ENCODE measurements around the gene LIN7A.

The LIN7A gene

DNA sequence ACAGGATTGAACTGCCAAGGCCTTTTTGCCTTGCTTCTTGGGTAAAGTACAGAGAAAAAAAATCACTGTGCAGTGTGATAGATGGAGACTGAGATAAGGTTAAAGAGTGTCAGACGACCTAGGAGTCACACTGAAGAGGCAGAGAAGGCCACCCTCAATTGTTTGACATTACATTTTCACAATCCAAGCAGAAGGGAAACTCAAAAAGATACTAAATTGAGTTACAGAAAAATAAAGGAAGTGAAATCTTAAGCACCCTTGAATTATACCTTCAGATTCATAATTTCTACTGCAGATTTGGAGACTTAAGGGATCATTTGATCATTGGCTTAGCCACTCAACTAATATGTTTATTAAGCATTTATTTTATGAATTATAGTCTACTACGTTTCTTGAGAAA lies 123.9 kb downstream of the LIN7A start:
- TF ChIP-seq, protein P1, sequence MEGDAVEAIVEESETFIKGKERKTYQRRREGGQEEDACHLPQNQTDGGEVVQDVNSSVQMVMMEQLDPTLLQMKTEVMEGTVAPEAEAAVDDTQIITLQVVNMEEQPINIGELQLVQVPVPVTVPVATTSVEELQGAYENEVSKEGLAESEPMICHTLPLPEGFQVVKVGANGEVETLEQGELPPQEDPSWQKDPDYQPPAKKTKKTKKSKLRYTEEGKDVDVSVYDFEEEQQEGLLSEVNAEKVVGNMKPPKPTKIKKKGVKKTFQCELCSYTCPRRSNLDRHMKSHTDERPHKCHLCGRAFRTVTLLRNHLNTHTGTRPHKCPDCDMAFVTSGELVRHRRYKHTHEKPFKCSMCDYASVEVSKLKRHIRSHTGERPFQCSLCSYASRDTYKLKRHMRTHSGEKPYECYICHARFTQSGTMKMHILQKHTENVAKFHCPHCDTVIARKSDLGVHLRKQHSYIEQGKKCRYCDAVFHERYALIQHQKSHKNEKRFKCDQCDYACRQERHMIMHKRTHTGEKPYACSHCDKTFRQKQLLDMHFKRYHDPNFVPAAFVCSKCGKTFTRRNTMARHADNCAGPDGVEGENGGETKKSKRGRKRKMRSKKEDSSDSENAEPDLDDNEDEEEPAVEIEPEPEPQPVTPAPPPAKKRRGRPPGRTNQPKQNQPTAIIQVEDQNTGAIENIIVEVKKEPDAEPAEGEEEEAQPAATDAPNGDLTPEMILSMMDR (IDR thresholded peaks at IDR 0.05; ENCODE audit: low read depth, low read length) = no peak
- no peak for TF ChIP-seq EZH2phosphoT487 (IDR thresholded peaks at IDR 0.05; ENCODE audit: low read depth)
- H3K9me3 ChIP-seq (ENCODE audit: insufficient read depth, low read length) = no peaks in the 10 kb centered on the region
- no peak overlapping the region; the same call in 1 of the 2 replicates for H2AFZ ChIP-seq (ENCODE audit: low read depth, low read length)
- H3K27me3 ChIP-seq (ENCODE audit: low read depth, low read length) = no peaks in the 10 kb centered on the region
- H3K4me3 ChIP-seq (ENCODE audit: low read length) = no peak overlapping the region
- H4K20me1 ChIP-seq (ENCODE audit: insufficient read depth, low read length) = no peaks in the 10 kb centered on the region
- no peak overlapping the region for H3K9ac ChIP-seq (ENCODE audit: low read length)
- H3K36me3 ChIP-seq (replicated peaks; ENCODE audit: low read depth, low read length) = no peaks in the 10 kb centered on the region
- no peaks in the 10 kb centered on the region for H3K79me2 ChIP-seq (ENCODE audit: low read length)
- H3K27ac ChIP-seq (ENCODE audit: low read length) = peak overlapping the region; percentile 43
- H3K4me2 ChIP-seq (ENCODE audit: low read length) = peak overlapping the region; percentile 13; the same call in 1 of the 2 replicates
- H3K4me1 ChIP-seq (ENCODE audit: low read length) = peaks cover 20% of the 10 kb centered on the region

DNA sequence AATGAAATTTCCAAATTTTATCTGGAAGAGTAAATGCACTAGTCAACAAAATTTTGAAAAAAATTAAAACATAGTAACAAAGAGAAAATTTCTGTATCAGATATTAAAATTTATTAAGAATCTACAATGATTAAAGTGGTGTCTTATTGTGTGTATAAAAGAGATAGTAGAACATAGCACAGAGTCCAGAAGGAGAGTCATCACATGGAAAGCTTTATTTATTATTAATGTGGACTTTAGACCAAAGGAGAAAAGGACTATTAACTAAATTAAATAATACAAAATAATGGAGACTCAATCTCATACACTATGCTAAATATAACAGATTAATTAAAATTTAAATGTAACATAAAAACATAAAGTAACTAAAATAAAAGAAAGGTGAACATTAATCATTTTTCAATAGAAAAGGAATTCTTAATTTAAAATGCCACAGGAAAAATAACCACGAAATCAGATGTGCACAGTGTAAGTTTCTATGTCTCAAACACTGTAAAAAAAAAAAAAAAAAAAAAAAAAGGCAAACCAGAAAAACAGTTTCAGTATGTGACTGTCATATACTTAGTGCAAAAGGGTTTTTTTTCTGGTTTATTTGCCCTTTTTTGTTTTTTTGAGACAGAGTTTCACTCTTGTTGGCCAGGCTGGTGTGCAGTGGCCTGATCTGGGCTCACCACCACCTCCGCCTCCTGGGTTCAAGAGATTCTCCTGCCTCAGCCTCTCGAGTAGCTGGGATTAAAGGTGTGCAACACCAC lies 125.6 kb downstream of the LIN7A start:
- Histone ChIP-seq H3K4me3 (ENCODE audit: low read length) (no peak overlapping the region), H3K4me2 (ENCODE audit: low read length) (no peak overlapping the region), H3K27me3 (ENCODE audit: low read depth, low read length) (no peaks in the 10 kb centered on the region), H3K79me2 (ENCODE audit: low read length) (no peaks in the 10 kb centered on the region), H3K9ac (ENCODE audit: low read length) (no peak overlapping the region), H3K4me1 (ENCODE audit: low read length) (peaks cover 27% of the 10 kb centered on the region), H4K20me1 (ENCODE audit: insufficient read depth, low read length) (no peaks in the 10 kb centered on the region), H3K27ac (ENCODE audit: low read length) (no peak overlapping the region), H3K36me3 (replicated peaks; ENCODE audit: low read depth, low read length) (no peaks in the 10 kb centered on the region), H2AFZ (ENCODE audit: low read depth, low read length) (no peak overlapping the region), H3K9me3 (ENCODE audit: insufficient read depth, low read length) (no peaks in the 10 kb centered on the region)
- TF ChIP-seq, protein P1 (IDR thresholded peaks at IDR 0.05; ENCODE audit: low read depth, low read length) = no peak
- no peak for TF ChIP-seq EZH2phosphoT487 (IDR thresholded peaks at IDR 0.05; ENCODE audit: low read depth)

DNA sequence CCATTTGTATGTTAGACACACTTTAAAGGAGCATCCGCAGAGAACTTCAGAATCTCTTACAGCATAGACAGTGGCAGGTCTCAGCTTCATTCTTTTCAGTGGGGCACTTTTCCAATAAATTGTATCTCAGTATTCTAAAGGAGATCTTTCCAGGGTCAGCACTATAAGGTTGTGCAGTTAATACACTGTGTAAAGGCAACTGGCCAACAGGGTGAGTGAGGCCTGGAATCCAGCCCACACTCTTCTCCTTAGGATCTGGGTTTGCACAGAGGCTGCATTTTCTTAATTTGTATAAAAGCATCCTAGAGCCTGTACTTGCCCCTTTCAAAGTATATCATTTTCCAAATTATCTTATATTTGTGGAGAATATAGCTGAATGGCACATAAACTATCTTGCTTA lies 126.9 kb downstream of the LIN7A start:
- no peak overlapping the region for H3K4me3 ChIP-seq (ENCODE audit: low read length)
- TF ChIP-seq, protein P1 (IDR thresholded peaks at IDR 0.05; ENCODE audit: low read depth, low read length) = no peak
- TF ChIP-seq EZH2phosphoT487 (IDR thresholded peaks at IDR 0.05; ENCODE audit: low read depth) = no peak
- H3K4me2 ChIP-seq (ENCODE audit: low read length) = no peak overlapping the region
- H3K4me1 ChIP-seq (ENCODE audit: low read length) = peaks cover 27% of the 10 kb centered on the region
- H3K27ac ChIP-seq (ENCODE audit: low read length) = no peak overlapping the region
- no peaks in the 10 kb centered on the region for H3K27me3 ChIP-seq (ENCODE audit: low read depth, low read length)
- no peaks in the 10 kb centered on the region for H3K36me3 ChIP-seq (replicated peaks; ENCODE audit: low read depth, low read length)
- H3K79me2 ChIP-seq (ENCODE audit: low read length) = no peaks in the 10 kb centered on the region
- H3K9me3 ChIP-seq (ENCODE audit: insufficient read depth, low read length) = no peaks in the 10 kb centered on the region
- H3K9ac ChIP-seq (ENCODE audit: low read length) = no peak overlapping the region
- H4K20me1 ChIP-seq (ENCODE audit: insufficient read depth, low read length) = no peaks in the 10 kb centered on the region
- H2AFZ ChIP-seq (ENCODE audit: low read depth, low read length) = no peak overlapping the region

DNA sequence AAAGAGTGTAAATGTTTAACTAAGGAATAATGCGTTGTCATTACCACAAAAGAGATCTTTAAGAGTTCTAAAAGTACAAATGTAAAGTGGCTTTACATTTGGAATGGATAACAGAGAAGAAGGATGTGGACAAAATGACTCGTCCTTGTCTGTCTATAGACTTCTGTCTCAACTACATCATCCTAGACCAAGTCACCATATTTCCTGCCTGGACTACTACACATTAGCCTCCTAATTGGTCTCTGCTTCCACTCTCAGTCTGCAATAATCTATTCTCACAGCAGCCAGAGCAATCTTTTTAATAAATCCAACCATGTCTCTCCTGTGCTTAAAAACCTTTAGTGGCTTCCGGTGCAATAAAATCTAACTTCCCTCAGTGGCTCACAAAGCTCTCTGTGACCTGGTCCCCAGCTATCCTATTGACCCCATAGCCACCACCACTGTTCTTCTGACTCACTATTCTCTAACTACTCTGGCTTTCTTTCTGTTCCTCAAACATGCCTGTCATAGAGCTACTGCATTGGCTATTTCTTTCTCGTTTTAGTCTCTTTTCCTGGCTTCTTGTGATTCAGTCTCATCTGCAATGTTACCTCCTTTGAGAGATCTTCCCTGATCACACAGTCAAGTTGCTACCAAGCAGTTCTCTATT lies 130.0 kb downstream of the LIN7A start:
- Histone ChIP-seq H3K79me2 (ENCODE audit: low read length) (no peaks in the 10 kb centered on the region), H3K9ac (ENCODE audit: low read length) (no peak overlapping the region), H2AFZ (ENCODE audit: low read depth, low read length) (0 out of 2 replicates have a peak overlapping the region, but pooled peaks have one; percentile 31), H3K9me3 (ENCODE audit: insufficient read depth, low read length) (no peaks in the 10 kb centered on the region), H3K4me3 (ENCODE audit: low read length) (no peak overlapping the region), H3K4me1 (ENCODE audit: low read length) (peaks cover 7% of the 10 kb centered on the region), H3K36me3 (replicated peaks; ENCODE audit: low read depth, low read length) (no peaks in the 10 kb centered on the region), H3K27me3 (ENCODE audit: low read depth, low read length) (no peaks in the 10 kb centered on the region), H3K4me2 (ENCODE audit: low read length) (no peak overlapping the region), H3K27ac (ENCODE audit: low read length) (no peak overlapping the region), H4K20me1 (ENCODE audit: insufficient read depth, low read length) (no peaks in the 10 kb centered on the region)
- no peak for TF ChIP-seq EZH2phosphoT487 (IDR thresholded peaks at IDR 0.05; ENCODE audit: low read depth)
- TF ChIP-seq, protein P1 (IDR thresholded peaks at IDR 0.05; ENCODE audit: low read depth, low read length) = no peak

All from OCI-LY3 (cell line).